ENCODE measurements around the gene CELF4. TPM values are rescaled to one million over a fixed set of nuclear protein-coding genes. Genes with fewer than 3 reads are reported as not detected.

CELF4 gene
- total RNA-seq, 1 experiment from 2014 or later = not detected

DNA sequence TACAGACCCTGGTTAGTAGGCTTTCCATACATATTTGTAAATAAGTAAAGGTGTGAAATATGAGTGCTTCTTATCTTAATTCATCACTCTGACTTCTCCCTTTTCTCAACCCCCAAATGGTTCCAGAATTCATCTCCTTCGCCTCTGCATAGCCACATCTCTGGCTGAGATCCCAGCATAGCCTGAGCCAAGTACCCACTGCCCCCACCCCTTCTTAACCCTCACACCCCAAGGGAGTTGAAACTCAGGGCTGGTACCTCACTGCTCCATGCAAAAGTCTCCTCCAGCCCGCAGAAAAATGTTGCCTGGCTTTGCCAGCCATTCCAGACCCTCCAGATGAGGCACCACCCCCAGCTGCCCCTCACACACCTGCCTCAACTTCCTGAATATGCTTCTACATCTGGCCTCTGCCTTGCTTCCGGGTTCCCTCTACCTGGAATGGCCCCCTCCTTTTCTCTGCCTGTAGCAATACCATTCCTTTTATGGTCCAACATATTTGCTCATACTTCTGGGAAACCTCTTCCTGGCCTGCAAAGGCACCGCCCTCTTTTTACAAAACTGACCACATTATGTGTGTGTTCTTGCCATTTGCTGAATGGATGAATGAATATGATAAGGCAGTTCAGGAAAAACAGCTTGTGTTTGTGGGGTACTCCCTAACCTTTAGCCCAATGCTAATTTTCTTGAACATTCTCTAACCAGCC is 112.8 kb downstream of the CELF4 start:
- no TSS peak for BruUV-seq (replicated peaks)
- TF ChIP-seq, protein P1, sequence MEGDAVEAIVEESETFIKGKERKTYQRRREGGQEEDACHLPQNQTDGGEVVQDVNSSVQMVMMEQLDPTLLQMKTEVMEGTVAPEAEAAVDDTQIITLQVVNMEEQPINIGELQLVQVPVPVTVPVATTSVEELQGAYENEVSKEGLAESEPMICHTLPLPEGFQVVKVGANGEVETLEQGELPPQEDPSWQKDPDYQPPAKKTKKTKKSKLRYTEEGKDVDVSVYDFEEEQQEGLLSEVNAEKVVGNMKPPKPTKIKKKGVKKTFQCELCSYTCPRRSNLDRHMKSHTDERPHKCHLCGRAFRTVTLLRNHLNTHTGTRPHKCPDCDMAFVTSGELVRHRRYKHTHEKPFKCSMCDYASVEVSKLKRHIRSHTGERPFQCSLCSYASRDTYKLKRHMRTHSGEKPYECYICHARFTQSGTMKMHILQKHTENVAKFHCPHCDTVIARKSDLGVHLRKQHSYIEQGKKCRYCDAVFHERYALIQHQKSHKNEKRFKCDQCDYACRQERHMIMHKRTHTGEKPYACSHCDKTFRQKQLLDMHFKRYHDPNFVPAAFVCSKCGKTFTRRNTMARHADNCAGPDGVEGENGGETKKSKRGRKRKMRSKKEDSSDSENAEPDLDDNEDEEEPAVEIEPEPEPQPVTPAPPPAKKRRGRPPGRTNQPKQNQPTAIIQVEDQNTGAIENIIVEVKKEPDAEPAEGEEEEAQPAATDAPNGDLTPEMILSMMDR (IDR thresholded peaks at IDR 0.05) = no peak
- TF ChIP-seq SIN3A (IDR thresholded peaks at IDR 0.05; ENCODE audit: borderline replicate concordance, insufficient read depth, low read depth, low read length) = no peak
- no peak for TF ChIP-seq TCF7L2 (IDR thresholded peaks at IDR 0.05; ENCODE audit: low read depth, low read length)
- TF ChIP-seq, protein P2, sequence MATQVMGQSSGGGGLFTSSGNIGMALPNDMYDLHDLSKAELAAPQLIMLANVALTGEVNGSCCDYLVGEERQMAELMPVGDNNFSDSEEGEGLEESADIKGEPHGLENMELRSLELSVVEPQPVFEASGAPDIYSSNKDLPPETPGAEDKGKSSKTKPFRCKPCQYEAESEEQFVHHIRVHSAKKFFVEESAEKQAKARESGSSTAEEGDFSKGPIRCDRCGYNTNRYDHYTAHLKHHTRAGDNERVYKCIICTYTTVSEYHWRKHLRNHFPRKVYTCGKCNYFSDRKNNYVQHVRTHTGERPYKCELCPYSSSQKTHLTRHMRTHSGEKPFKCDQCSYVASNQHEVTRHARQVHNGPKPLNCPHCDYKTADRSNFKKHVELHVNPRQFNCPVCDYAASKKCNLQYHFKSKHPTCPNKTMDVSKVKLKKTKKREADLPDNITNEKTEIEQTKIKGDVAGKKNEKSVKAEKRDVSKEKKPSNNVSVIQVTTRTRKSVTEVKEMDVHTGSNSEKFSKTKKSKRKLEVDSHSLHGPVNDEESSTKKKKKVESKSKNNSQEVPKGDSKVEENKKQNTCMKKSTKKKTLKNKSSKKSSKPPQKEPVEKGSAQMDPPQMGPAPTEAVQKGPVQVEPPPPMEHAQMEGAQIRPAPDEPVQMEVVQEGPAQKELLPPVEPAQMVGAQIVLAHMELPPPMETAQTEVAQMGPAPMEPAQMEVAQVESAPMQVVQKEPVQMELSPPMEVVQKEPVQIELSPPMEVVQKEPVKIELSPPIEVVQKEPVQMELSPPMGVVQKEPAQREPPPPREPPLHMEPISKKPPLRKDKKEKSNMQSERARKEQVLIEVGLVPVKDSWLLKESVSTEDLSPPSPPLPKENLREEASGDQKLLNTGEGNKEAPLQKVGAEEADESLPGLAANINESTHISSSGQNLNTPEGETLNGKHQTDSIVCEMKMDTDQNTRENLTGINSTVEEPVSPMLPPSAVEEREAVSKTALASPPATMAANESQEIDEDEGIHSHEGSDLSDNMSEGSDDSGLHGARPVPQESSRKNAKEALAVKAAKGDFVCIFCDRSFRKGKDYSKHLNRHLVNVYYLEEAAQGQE (IDR thresholded peaks at IDR 0.05; ENCODE audit: insufficient read depth in 1 of 2, low read depth in 2 of 2, low read length in 1 of 2) = no peak
- no peak for TF ChIP-seq POLR2AphosphoS5 (IDR thresholded peaks at IDR 0.05; ENCODE audit: low read depth, low read length)
- Histone ChIP-seq H3K4me3 (ENCODE audit: low read depth in 2 of 2, low read length in 2 of 2) (no peak overlapping the region), H3K36me3 (ENCODE audit: control insufficient read depth, insufficient read depth, low read length) (no peaks in the 10 kb centered on the region), H3K27me3 (ENCODE audit: control insufficient read depth, insufficient read depth, low read length) (no peaks in the 10 kb centered on the region; the same call in 1 of the 2 replicates), H3K4me1 (ENCODE audit: control insufficient read depth, insufficient read depth, low read length) (no peaks in the 10 kb centered on the region), H3K27ac (ENCODE audit: low read length) (no peak overlapping the region), H3K9me3 (ENCODE audit: control insufficient read depth, insufficient read depth, low read depth, low read length) (no peaks in the 10 kb centered on the region)
- in situ Hi-C loops (cut with HindIII; ENCODE audit: low pct_unique_long_range_greater_than_20kb, low sequenced_read_pairs) (no loop called here), intact Hi-C loops (cut with micrococcal nuclease; ENCODE audit: unreplicated experiment) (no loop called here)
- POLR2A ChIA-PET = no interaction called here
- CTCF ChIA-PET = no interaction called here
- no peak for ATAC-seq
- DNase-seq (ENCODE audit: low read depth, low spot score) = no peak

DNA sequence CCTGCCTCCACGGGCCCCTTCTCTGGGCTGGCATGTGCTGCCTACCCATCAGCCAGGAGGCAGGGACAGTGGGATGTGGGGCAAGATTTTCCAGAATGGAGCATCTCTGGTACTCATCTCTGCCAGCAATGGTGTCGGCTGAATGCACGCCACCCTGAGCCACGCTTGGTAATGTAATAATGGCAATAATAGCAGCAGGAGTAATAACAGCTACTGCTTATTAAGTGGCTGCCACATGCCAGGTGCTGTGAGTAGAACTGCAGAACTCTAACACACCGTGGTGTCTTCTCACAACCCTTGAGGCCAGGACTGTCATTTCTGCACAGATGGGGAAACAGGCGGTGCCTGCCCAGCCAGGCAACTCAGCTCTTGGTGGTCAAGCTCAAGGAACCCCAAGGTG is 113.6 kb downstream of the CELF4 start:
- H3K4me3 ChIP-seq (ENCODE audit: low read depth in 2 of 2, low read length in 2 of 2) = no peak overlapping the region
- DNase-seq (ENCODE audit: low read depth, low spot score) (no peak), ATAC-seq (no peak)
- intact Hi-C loops (cut with micrococcal nuclease; ENCODE audit: unreplicated experiment) (no loop called here), in situ Hi-C loops (cut with HindIII; ENCODE audit: low pct_unique_long_range_greater_than_20kb, low sequenced_read_pairs) (no loop called here)
- ChIA-PET CTCF (no interaction called here), POLR2A (no interaction called here)
- BruUV-seq (replicated peaks) = no TSS peak
- H3K36me3 ChIP-seq (ENCODE audit: control insufficient read depth, insufficient read depth, low read length) = no peaks in the 10 kb centered on the region
- H3K4me1 ChIP-seq (ENCODE audit: control insufficient read depth, insufficient read depth, low read length) = no peaks in the 10 kb centered on the region
- no peaks in the 10 kb centered on the region for H3K9me3 ChIP-seq (ENCODE audit: control insufficient read depth, insufficient read depth, low read depth, low read length)
- no peak overlapping the region for H3K27ac ChIP-seq (ENCODE audit: low read length)
- TF ChIP-seq TCF7L2 (IDR thresholded peaks at IDR 0.05; ENCODE audit: low read depth, low read length) (no peak), POLR2AphosphoS5 (IDR thresholded peaks at IDR 0.05; ENCODE audit: low read depth, low read length) (no peak), SIN3A (IDR thresholded peaks at IDR 0.05; ENCODE audit: borderline replicate concordance, insufficient read depth, low read depth, low read length) (no peak)
- TF ChIP-seq, protein P2 (IDR thresholded peaks at IDR 0.05; ENCODE audit: insufficient read depth in 1 of 2, low read depth in 2 of 2, low read length in 1 of 2) = no peak
- TF ChIP-seq, protein P1 (IDR thresholded peaks at IDR 0.05) = no peak
- no peaks in the 10 kb centered on the region; the same call in 1 of the 2 replicates for H3K27me3 ChIP-seq (ENCODE audit: control insufficient read depth, insufficient read depth, low read length)
